ENCODE results near the gene UBP1.
"Not testable (repeated sequence)": the region's sequence is repeated elsewhere in the genome, so short reads cannot be mapped to it uniquely, and the experiment has no call there.

GRCh38 chr3:33447256-33447625, 7.0 kb upstream of the UBP1 start:
- TF ChIP-seq, protein P1, sequence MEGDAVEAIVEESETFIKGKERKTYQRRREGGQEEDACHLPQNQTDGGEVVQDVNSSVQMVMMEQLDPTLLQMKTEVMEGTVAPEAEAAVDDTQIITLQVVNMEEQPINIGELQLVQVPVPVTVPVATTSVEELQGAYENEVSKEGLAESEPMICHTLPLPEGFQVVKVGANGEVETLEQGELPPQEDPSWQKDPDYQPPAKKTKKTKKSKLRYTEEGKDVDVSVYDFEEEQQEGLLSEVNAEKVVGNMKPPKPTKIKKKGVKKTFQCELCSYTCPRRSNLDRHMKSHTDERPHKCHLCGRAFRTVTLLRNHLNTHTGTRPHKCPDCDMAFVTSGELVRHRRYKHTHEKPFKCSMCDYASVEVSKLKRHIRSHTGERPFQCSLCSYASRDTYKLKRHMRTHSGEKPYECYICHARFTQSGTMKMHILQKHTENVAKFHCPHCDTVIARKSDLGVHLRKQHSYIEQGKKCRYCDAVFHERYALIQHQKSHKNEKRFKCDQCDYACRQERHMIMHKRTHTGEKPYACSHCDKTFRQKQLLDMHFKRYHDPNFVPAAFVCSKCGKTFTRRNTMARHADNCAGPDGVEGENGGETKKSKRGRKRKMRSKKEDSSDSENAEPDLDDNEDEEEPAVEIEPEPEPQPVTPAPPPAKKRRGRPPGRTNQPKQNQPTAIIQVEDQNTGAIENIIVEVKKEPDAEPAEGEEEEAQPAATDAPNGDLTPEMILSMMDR (IDR thresholded peaks at IDR 0.05) = not testable (repeated sequence)
- not testable (repeated sequence) for TF ChIP-seq POLR2A (IDR thresholded peaks at IDR 0.05)

Data from gastroesophageal sphincter (tissue), 3 donors.